Fibroblast of pulmonary artery (primary cell): ENCODE measurements around the gene ARL13A.
"Not testable (repeated sequence)": the region's sequence is repeated elsewhere in the genome, so short reads cannot be mapped to it uniquely, and the experiment has no call there.

Source experiments
- DNase-seq: peaks from one replicate; pipeline ENCODE4 v3.0.0-alpha.2; 2010; ENCODE audit warnings: low read depth
- H3K4me3 ChIP-seq: replicated peaks from 2 replicates; pipeline ENCODE4 v1.5.1; 2011; ENCODE audit warnings: low read depth, mild to moderate bottlenecking, control low read depth, low read length, moderate library complexity
- CTCF ChIP-seq: IDR thresholded peaks from 2 replicates; pipeline ENCODE4 v1.5.1; 2011; ENCODE audit warnings: mild to moderate bottlenecking, control low read depth, low read length, inconsistent platforms; ENCODE audit errors: missing control alignments

The ARL13A gene

DNA sequence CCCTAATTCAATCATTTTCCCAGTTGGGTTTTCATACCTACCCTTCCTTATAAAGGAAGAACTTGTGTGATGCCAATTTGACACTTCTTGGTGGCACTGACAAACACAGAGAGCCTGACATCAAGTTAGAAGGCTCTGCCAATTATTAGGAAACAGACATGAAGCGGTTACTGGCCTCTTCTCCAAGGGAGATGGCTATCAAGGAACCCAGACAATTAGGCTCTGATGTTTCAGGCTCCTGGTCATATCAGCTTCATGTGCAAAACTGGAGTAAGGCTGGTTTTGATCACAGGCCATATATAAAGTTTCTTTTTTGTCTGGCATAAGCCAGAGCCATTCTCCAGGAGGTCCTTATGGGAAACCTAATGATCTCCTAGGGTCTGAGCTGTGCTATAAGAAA, 428 bp downstream of the ARL13A start:
- DNase-seq, result no peak
- no peak overlapping the region for H3K4me3 ChIP-seq
- no peak for TF ChIP-seq CTCF

DNA sequence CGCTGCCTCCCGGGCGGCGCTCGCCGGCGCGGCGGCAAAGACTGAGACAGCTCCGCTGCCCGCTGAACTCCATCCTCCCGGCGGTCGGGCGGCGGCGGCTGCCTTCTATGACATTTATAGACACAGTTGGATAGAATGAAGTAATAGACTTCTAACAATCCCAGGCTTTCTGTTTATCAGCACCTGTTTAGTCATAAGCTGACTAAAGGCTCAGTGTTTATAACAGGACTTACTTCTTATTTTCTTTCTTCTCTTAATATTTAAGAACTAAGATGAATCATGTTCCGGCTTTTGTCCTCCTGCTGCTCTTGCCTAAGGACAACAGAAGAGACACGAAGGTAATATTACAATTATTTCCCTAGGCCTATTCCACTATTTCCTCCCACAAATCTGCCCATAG, 3.9 kb downstream of the ARL13A start:
- no peak for TF ChIP-seq CTCF
- DNase-seq, result peak; percentile 76
- no peak overlapping the region for H3K4me3 ChIP-seq

- no peak for TF ChIP-seq CTCF
- no peak overlapping the region for H3K4me3 ChIP-seq
- peak; percentile 56 for DNase-seq
Measured at GRCh38 chrX:100975212-100975611, 5.7 kb downstream of the ARL13A start.

DNA sequence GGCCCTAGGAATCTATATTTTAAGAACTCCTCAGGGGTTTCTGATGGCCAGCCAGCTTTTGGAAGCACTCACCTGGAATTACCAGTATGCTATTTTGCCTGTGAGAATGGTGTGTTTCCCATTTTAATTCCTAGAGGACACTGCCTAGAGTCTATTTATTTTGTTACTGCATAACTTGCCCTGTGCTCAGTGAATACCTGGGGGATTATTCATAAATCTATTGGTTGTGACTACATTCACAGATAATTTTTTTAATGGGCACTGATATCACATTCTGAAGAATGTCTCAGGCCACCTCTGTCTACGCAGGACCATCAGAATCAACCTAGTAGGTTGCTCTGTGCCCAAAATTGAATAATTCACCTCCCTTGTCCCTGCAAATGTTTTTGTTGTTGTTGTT, 6.7 kb downstream of the ARL13A start:
- TF ChIP-seq CTCF, result no peak
- no peak overlapping the region for H3K4me3 ChIP-seq
- no peak for DNase-seq

DNA sequence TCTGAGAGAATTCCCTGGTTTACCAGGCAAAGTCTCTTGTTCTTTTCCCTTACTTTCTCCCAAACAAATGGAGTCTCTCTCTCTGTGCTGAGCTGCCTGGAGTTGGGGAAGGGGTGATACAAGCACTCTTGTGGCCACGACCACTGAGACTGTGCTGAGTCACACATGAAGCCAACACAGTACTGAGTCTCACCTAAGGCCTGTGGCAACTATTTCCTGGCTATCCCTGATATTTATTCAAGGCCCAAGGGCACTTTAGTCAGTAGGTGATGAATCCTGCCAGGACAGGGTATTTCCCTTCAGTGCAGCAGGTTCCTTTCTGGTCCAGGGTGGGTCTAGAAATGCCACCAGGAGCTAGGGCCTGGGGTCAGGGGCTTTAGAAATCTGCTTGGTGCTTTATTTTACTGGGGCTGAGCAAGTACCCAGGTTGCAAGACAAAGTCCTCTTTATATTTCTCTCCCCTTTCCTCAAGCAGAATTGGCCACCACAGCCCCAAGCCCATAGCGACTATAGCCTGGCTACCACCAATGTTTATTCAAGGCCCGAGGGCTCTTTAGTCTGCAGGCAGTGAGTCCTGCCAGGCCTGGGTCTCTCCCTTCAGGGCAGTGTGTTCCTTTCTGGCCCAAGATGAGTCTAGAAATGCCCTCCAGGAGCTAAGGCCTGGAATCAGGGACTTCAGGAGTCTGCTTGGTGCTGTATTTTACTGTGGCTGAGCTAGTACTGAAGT, 10.5 kb downstream of the ARL13A start:
- no peak for TF ChIP-seq CTCF
- no peak overlapping the region for H3K4me3 ChIP-seq
- DNase-seq, result no peak

- peak; percentile 69 for DNase-seq
- H3K4me3 ChIP-seq, result no peak overlapping the region
- no peak for TF ChIP-seq CTCF
Measured at GRCh38 chrX:100980608-100981497, 11.3 kb downstream of the ARL13A start.

- not testable (repeated sequence) for DNase-seq, H3K4me3 ChIP-seq
Measured at GRCh38 chrX:100981498-100981845, 12.0 kb downstream of the ARL13A start.
